HG02884 (cell line): Measurements from ENCODE around the gene FAM162B.
"Not testable (repeated sequence)": the region's sequence is repeated elsewhere in the genome, so short reads cannot be mapped to it uniquely, and the experiment has no call there.

Experiments used
- ATAC-seq: cut with Tn5 transposase; IDR thresholded peaks from one replicate; pipeline ENCODE4 v1.9.1; 2021; ENCODE audit warnings: mild to moderate bottlenecking, moderate library complexity; ENCODE audit not compliant: unreplicated experiment

Gene FAM162B

DNA sequence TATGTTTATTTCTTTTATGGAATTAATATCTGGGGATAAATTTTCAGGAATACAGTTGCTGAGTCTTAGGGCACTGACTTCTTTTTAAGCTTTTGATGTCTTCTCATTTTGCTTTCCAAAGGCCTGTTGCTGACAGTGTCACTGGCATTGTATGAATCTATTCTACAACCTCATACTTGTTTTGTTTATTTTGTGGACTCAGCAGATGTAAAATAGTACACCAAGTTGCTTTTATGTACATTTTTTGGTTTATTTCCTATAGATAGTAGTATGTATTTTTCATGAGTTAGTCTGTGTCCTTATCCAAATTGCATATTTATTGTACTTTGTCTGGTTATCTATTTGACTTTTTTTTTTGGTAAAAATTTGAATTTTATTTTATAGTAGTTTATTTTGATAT is 35.0 kb downstream of the FAM162B start:
- no peak for ATAC-seq

DNA sequence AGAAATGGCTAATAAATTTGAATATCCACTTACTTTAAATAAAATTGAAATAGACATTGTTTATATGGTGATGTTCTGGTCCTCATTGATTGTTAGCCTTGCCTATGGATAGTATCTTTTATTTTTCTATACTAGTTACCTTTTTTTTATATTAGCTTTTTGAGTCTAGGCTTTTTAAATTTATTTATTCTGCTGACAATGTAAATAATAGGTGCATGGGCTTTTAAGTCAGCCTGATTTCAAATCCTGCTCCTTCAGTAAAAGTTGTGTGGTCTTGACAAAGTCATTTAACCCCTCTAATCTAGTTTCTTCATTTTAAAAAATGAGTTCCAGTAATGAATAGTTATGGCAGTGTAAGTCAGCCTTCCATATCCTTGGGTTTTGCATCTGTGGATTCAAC is 38.6 kb downstream of the FAM162B start:
- no peak for ATAC-seq

DNA sequence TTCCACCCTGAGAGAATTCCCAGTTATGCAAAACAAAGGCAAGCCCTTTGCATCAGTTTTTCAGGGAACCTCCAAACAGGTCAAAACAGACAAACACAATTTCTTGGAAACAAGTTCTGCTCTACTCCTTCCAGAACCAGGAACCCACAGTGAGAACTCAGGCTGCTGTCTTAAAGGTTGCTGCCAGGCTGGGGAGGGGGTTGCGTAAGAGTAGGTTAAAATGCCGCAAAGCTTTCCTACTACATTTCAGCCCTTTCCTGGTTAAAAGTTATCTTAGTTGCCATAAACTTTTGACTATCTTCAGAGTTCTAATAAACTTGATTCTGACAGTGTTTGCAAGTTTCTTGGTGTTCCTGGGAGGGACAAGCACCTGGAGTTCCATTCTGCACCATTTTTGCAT is 50.8 kb downstream of the FAM162B start:
- no peak for ATAC-seq

DNA sequence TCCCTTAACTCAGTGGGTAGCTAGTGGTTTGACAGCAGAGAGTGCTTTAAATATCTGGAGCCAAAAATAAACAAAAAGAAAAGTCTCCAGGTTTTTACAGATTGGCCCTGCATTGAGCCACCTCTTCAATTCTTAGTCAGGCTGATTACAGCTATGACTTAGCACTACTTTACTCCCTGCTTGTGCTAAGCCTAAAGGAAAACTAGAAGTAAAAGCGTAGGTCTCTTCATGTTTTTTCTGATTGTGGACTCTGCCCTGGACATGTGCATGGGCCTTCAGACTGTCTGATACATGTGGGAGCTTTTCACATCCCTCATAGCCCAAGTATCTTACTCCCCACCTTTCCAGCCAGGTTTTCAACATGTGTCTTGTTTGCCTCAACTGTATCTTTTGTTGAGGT is 51.2 kb downstream of the FAM162B start:
- ATAC-seq = no peak

DNA sequence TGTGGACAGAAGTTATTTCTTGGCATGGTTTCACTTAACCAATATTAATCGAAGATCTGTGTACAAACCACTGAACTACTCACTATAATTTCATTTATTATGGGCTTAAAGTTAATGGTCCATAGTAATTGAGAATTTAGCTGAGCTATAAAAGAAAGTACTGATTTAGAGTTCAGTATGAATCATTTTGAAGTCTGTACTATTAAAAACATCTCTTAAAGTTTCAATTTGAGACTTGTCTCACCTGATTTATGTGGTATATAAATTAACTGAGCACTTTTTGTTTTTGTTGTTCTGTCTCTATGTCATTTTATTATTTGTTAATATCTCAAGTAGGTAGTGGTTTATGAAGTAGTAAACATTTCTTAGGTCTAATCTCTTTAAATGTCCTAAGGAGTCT is 59.6 kb downstream of the FAM162B start:
- ATAC-seq = no peak

DNA sequence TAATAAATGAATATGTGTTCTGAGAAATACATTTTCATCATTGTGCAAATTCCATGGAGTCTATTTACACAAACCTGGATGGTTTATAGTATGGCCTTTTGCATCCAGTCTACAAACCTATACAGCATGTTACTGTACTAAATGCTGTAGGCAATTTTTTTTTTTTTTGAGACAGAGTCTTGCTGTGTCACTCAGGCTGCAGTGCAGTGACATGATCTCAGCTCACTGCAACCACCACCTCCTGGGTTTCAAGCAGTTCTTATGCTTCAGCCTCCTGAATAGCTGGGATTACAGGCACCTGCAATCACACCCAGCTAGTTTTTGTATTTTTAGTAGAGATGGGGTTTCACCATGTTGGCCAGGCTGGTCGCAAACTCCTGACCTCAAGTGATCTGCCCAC is 61.6 kb downstream of the FAM162B start:
- not testable (repeated sequence) for ATAC-seq
